Inflammatory macrophage treated with lipopolysaccharide for 1 hour (primary cell): ENCODE results near the gene CCL25.

ENCODE experiments used
- DNase-seq, 2 donors: peaks; one replicate each; pipeline ENCODE4 v3.0.0-alpha.2; 2020 to 2022

Gene CCL25

DNA sequence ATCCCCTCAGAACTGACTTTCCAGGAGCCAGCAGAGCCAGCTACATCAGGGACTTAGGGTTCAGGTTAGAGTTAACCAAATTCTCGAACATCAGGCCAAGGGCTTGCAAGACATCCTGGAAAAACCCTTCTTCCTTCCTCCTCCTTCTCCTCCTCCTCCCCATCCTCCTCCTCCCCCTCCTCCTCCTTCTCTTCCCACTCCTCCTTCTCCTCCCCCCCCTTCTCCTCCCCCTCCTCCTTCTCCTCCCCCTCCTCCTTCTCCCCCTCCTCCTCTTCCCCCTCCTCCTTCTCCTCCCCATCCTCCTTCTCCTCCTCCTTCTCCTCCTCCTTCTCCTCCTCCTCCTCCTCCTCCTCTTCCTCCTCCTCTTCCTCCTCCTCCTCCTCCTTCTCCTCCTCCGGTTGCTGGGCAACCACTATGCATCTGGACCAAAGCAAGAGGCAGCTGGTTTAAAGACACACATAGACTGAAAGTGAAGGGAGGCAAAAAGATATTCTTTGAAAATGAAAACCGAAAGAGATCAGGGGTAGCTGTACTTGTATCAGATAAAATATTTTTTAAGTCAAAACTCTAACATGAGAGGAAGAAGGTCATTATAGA is 5.9 kb upstream of the CCL25 start:
- DNase-seq, result no peak

DNA sequence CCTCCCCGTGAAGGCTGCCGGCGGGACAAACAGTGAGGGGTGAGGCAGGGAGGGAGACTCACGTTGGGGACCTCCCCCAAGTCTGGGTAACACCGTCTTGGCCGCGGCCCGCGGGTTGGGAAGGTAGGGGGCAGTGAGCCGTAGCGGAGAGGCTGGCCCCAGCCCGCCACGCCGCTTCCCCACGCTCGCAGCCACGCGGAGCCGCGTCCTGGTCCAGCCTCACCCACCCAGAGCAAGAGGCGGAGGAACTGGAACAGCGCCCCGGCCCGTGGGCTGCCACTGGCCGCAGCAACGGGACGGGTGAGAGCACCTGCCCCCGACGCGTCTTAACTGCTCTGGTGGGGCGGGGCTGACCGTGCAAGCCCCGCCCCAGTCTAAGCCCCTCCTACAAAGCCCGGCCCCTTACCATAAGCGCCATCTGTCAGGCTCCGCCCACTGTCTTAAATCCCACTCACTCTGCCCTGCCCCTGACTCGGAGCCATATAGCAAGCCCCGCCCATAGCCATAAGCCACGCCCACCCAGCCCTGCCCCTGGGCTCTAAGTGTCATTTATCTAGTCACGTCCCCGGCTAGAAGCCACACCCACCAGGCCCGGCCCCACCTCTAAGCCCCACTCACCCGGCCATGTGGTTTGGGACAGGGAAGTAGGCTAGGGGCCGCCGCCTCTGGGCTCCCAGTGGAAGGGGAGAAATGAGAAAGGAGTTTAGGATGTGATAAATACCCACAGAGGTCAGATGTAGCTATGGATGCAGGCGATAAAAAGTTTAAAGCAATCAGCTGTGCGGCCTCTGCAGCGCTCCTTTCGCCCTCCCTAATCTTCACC is 2.1 kb upstream of the CCL25 start:
- peak; percentile 98 to 100 for DNase-seq

DNA sequence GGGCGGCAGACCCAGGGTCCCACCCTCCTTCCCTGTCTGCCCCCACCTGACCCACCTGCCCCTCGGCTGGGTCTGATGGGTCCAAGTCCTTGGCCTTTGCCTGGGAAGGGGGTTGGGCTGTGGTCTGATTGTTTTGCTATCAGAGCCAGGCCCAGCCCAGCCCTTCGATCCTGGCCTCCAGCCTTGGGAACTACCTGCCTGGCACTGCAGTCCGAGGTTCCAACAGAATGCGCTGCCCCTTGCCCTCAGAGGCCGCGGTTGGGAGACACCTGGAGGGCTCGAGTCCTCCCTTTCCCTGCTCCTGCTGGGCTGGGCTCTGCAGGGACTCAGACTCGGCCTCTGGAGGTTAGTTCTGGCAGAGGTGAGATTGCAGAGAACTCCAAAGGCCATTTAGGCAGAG is 1.6 kb downstream of the CCL25 start:
- no peak for DNase-seq

DNA sequence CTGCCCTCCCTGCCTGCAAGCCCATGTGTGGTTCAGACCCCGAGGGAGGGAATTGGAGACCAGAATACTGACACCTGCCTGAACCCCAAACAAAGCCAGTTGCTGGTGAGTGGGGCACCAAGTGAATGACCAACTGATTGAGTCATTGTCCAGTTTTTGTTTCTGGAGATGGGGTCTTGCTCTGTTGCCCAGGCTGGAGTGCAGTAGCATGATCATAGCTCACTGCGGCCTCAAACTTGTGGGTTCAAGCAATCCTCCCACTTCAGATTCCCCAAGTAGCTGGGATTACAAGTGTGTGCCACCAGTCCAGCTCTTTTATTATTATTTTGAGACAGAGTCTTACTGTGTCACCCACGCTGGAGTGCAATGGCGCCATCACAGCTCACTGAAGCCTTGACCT is 4.0 kb downstream of the CCL25 start:
- no peak for DNase-seq

DNA sequence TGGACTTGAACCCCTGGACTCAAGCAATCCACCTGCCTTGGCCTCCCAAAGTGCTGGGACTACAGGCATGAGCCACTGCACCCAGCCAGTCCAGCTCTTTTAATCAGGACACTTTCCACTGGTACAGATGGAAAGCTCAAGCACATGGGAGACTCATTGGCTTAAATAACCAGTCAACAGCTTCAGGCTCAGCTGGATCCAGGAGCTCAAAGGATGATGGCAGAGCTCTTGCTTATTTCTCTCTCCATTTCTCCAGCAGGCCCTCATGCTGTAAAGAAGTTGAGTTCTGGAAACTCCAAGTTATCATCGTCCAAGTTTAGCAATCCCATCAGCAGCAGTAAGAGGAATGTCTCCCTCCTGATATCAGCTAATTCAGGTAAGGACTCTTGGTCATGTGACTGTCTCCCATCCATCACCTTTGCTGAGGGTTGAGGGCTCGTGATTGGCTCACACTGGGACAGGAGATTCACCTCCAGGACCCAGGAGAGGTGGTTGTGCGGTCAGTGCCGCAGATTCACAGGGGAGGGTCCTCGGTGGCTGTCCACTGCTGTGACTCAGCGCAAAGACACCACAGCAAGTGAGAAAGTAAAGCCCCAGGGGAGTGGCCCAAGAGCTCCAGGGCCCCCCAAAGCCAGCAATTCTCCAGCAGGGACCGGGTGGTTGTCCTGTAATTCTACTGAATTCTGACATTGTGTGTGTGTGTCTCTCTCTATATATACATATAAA is 5.1 kb downstream of the CCL25 start:
- peak; percentile 18 to 44 for DNase-seq

DNA sequence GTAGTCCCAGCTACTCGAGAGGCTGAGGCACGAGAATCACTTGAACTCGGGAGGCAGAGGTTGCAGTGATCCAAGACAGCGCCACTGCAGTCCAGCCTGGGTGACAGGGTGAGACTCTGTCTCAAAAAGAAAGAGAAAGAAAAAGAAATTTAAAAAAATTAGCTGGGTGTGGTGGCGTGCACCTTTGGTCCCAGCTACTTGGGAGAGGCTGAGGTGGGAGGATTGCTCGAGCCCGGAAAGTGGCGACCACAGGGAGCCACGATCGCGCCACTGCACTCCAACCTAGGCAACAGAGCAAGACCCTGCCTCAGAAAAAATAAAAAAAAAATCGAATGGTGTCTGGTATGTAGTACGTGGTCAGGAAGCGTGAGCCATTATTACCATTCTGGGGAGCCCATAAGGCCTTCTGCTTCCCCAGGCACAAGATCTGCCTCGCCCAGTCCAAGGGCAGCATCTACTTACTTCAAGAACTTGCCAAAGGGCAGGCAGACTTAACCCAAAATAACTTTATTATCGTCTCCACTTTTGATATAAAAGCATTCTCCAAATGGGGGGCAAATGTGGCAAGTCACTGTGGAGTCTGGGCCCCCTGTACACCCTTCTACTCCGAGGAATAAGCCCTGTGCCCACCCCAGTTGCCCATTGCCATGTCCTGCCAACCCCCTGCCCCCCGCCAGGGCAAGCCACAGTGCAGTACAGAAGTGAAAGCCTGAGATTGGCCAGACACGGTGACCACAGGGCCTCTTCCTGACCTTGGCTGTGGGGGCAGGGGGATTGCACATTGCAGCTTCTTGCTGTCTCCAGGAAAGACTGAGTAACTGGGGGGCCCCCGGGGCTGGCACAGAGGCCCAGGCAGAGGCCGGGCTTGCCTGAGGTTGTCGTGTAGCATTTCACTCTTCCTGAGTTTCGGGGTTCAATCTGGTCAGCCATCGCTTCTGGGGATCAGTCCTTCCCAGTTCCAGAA is 12.6 kb downstream of the CCL25 start:
- no peak for DNase-seq

DNA sequence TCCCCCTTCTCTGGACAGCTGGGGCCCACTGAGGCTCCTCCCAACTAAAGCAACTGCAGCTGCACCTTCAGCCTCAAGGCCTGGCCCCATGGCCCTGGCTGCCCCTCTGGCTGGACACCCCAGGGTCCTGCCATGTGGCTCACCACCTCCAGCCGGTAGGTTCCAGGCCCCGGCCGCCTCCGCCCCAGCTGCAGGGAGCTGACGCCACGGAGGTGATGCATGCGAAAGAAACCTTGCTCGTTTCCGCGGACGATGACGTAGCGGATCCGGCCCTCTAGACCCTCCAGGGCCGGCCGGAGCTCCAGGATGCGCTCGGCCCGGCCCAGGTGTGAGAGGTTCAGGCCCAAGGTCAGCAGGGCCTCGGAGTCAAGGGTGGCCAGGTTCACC is 13.3 kb downstream of the CCL25 start:
- DNase-seq, result no peak

DNA sequence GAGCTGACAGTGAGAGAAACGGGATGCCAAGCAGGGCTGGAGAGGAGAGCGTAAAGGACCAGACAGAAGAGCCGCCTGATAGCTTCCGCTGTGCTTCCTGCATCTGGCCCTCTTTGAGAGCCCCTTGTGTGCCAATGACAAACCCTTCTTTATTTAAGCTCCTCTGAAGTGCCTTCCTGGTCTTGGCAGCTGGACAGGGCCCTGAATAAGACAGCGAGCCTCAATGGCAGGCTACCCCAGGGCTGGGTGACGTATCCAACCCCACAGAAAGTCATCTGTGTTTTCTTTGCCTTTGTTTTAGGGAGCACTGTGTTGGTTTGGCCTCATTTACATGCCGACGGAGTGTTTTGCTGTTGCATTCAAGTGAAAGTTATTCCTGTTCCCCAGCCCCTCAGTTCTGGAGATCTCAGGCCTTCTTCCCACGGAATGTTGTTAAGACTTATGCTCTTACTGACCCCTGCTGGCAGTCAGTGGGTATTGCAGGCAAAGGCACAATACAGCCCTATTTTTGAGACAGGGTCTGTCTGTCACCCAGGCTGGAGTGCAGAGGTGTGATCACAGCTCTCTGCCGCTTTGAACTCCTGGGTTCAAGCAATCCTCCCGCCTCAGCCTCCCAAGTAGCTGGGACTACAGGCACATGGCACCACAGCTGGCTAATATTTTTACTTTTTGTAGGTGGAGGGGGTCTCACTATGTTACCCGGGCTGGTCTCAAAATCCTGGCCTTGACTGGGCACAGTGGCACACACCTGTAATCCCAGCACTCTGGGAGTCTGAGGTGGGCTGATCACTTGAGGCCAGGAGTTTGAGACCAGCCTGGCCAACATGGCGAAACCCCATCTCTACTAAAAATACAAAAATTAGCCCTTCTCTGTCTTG is 16.8 kb downstream of the CCL25 start:
- DNase-seq, result peak; percentile 24 to 69

DNA sequence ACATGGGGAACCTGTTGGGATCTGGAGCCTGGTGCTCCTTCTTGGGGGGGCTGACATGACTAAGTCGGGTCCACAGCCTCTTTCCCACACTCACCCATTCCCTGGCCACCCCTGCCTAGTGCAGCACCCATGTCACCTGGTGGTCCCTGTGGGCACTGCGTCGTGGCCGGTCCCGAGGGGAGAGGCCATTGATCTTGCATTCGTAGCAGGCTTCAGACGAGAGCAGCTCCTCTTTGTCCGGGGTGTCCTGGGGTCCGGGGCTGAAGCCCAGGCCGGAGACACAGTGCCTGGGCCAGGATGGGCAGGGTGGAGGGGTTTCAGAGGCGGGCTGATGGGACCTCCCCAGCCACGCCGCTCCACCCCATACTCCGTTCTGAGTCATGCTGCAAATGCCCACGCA is 19.4 kb downstream of the CCL25 start:
- no peak for DNase-seq

DNA sequence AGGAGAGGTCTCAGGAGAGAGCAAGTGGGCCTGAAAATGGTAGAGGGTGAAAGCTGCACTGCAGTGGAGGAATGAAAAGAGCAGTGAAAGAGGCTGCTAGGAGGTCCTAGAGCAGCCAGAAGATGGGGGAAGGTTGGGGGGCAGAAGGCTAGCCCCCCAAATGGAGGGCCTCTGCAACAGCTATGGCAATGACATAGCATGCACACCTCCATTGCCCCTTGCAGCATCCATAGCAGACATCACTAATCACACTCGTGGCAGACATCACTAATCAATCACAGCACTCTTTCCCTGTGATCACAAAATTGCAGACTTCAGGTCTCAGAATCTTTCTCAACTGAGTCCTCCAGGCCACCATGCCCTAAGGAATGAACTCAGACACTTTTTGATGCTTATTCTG is 21.9 kb downstream of the CCL25 start:
- no peak for DNase-seq

DNA sequence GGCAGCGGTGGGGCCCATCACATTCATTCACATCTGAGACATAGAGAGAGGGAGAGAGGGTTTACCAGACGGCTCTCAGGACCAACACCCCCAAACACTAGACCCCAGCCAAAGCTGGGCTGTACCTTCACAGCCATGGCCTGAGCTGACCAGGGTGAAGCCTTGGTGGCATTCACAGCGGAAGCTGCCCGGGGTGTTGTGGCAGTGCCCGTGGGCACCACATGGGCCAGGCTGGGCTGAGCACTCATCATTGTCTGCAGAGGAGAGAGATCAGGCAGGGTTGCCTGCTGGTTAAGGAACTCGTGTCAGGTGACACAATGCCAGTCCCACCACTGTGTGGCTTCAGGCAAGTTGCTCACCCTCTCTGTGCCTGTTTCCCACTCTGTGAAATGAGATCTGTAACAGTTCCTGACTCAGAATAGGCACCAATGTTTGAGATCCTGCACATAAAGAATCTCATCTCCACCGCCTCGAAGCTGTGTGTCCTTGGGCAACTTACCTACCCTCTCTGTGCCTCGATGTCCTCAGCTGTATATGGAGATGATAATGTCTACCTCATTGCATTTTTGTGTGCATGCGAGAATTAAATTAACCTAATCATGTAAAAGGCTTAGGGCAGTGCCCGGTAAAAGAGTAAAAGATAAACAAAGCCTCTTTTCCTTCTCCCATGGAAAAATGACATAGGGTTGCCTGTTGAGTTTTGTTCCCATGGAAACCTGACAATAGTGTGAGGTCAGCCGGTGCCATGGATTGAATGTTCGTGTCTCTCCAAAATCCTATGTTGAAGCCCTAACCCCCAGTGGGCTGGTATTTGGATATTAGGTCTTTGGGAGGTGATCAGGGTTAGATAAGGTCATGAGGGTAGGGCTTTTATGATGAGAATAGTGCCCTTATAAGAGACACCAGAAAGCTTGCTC is 22.9 kb downstream of the CCL25 start:
- DNase-seq, result no peak

DNA sequence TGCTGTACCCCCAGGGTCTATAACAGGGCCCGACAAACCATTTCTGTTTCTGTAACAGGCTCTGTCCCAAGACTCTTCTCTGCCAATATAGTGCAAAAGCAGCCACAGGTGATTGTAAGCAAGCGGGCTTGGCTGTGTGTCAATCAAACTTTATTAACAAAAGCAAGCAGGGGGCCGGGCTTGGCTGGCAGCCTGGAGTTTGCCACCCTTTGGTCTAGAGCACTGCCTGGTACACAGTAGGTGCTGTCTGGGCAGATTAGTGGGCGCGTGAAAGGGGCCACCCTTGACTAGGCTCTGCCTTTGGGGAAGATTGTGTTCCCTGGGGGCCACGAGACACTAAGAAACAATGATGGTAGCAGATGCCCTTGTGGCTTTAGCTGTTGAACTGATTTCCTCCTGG is 27.4 kb downstream of the CCL25 start:
- no peak for DNase-seq

DNA sequence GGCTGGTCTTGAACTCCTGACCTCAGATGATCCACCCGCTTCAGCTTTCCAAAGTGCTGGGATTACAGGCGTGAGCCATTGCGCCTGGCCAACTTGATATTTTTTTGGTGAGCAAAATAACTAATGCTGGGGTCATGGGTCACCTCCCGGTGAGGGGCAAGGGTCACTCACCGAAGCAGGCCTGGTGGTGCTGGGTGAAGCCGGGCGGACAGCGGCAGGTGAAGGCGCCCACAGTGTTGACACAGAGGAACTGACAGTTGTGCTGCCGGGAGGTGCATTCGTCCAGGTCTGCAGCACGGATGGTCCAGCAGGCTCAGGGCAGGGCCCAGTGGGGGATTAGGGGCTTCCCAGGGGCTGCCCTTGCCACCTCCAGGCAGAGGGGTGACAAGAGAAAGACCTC is 28.3 kb downstream of the CCL25 start:
- no peak for DNase-seq

DNA sequence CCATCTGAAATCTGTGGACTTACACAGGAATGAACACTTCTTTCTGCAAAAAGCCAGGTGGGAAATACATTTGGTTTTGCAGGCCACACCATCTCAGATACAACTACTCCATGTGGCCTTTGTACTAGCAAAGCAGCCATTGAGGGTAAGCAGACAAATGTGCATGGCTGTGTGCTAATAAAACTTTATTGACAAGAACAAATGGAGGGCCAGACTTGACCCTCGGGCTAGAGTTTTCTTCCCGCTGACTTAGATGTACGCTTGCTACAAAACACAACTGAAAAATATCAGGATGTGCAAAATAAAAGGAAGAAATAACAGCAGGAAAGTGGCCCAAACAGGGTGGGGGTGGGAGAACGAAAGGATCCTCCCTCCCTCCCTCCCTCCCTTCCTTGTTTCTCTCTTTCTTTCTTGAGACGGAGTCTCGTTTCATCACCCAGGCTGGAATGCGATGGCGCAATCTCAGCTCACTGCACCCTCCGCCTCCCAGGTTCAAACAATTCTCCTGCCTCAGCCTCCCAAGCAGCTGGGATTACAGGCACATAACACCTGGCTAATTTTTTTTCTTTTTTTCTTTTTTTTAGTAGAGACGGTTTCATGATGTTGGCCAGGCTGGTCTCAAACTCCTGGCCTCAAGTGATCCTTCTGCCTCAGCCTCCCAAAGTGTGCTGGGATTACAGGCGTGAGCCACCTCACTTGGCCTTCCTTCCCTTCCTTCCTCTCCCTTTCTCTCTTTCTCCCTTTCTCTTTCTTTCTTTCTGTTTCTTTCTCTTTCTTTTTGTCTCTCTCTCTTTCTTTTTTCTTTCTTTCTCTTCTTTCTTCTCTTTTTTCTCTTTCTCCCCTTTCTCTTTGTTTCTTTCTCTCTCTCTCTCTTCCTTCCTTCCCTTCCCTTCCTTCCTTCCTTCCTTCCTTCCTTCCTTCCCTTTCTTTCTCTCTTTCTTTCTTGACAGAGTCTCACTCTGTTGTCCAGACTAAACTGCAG is 29.3 kb downstream of the CCL25 start:
- DNase-seq, result no peak

DNA sequence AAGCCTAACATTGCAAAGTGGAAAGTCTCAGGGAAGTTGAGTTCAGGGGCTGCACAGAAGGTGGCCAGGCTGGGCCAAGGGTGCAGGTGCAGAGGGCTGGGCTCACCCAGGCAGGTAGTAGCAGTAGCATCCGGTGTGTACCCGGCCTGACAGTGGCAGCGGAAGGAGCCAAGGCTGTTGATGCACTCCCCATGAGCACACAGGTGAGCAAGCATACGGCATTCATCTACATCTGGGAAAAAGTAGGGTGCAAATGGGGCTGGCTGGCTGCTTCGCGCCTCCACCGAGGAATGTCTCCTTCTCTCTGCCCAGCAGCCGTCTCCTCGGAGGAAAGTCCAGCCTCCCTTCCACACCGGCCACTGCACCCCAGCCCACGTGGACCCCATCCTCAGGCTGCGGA is 30.6 kb downstream of the CCL25 start:
- DNase-seq, result no peak

DNA sequence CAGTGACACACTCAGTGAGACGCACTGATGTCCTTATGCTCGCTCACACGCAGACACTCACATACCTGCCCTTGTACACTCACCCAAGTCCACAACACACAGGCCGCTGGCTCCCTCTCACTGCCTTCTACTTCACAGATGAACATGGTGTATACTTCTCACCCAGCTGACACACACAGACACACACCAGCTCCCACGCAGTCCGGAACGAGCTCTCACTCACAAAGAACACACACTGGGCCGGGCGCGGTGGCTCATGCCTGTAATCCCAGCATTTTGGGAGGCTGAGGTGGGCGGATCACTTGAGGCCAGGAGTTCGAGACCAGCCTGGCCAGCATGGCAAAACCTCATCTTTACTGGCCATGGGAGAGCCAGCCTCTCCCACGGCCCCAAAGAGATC is 31.6 kb downstream of the CCL25 start:
- DNase-seq, result no peak

DNA sequence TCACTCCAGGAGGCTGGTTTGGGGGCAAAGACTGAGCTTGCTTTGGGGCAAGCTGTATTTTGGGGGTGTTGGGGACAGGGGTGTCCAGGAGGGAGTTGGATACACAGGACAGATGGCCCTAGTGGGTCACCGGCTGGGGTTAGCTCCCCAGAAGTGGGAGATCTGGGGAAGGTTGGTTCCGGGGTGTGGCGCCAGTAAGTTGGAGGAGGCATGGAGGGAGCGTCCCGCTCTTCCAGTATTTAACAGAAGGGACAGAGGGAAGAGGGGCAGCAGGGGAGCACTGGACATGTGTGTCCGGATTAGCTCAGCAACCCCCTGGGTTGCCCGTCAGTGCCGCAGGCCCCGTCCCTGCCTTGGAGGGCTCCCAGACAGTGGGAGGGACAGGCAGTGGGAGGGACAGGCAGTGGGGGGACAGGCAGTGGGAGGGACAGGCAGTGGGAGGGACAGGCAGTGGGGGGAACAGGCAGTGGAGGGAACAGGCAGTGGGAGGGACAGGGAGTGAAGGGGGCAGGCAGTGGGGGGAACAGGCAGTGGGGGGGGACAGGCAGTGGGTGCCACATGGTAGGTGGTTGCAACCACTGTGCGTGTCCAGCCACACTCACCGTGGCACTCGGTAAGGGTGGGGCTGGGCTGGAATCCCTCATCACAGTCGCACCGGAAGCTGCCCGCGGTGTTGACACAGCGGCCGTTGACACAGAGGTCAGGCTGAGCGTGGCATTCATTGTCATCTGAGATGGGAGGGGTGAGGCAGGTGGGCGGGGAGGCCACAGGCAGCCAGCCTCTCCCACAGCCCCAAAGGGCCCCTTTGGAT is 33.2 kb downstream of the CCL25 start:
- no peak for DNase-seq

DNA sequence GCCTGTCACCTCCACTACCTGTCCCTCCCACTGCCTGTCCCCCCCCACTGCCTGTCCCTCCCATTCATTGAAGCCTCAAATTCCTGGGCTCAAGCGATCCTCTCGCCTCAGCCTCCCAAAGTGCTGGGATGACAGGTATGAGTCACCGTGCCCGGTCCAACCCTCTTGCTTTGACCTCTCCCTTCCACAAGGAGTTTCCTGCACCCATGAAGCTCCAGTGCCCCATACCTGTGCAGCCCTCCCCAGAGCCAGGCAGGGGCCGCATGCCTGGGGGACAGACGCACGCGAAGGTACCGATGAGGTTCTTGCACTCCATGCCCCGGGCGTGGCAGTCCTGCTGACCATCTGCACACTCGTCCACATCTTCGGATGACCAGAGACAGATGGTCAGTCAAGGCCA is 34.3 kb downstream of the CCL25 start:
- DNase-seq, result no peak

DNA sequence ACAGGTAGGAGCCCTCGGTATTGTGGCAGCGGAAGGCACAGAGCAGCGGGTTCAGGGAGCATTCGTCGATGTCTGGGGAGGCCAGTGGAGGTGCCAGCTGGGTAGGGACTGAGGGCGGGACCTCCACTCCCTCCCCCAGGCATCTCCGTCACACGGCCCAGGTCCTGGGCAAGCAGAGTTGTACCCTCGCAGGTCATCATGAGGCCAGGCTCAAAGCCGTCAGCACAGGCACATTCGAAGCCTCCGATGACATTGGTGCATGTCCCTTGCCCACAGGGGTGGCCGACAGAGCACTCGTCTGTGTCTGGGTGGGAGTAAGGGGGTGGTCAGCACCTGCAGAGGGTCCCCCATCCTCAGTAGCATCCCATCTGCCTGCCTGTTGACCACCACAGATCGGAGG is 35.3 kb downstream of the CCL25 start:
- DNase-seq, result no peak
